MM.1S (cell line): ENCODE data around the gene PREX1.

Experiments
- DNase-seq: peaks from one replicate; pipeline ENCODE4 v3.0.0-alpha.2; 2015
- H2AFZ ChIP-seq: fragments of 300-600 bp; sonication (generic); 2 replicates; pipeline ENCODE4 v1.6.0; 2016; ENCODE audit warnings: antibody characterized with exemption, low read length
- H3F3A ChIP-seq: fragments of 300-600 bp; sonication (generic); 2 replicates; pipeline ENCODE4 v1.6.1; 2016; ENCODE audit warnings: mild to moderate bottlenecking, antibody characterized with exemption, low read length, moderate library complexity, mixed read lengths; ENCODE audit not compliant: insufficient read depth
- H3K27ac ChIP-seq: fragments of 300-600 bp; sonication (generic); 2 replicates; pipeline ENCODE4 v1.5.1; 2016; ENCODE audit warnings: mild to moderate bottlenecking, low read length
- H3K27me3 ChIP-seq: fragments of 300-600 bp; sonication (generic); replicated peaks from 2 replicates; pipeline ENCODE4 v1.6.0; 2016; ENCODE audit warnings: low read length; ENCODE audit not compliant: insufficient read depth
- H3K36me3 ChIP-seq: fragments of 300-600 bp; sonication (generic); replicated peaks from 2 replicates; pipeline ENCODE4 v1.6.1; 2016; ENCODE audit warnings: mild to moderate bottlenecking, low read length, mixed read lengths; ENCODE audit not compliant: insufficient read depth
- H3K4me1 ChIP-seq: fragments of 300-600 bp; sonication (generic); 2 replicates; pipeline ENCODE4 v1.6.1; 2016; ENCODE audit warnings: low read length, mixed read lengths
- H3K4me2 ChIP-seq: fragments of 300-600 bp; sonication (generic); 2 replicates; pipeline ENCODE4 v1.6.0; 2016; ENCODE audit warnings: low read depth, low read length
- H3K4me3 ChIP-seq: fragments of 300-600 bp; sonication (generic); 2 replicates; pipeline ENCODE4 v1.5.1; 2016; ENCODE audit warnings: low read length, mixed read lengths
- H3K79me2 ChIP-seq: fragments of 300-600 bp; sonication (generic); 2 replicates; pipeline ENCODE4 v1.6.1; 2016; ENCODE audit warnings: mixed run types, low read length, mixed read lengths
- H3K9ac ChIP-seq: fragments of 300-600 bp; sonication (generic); 2 replicates; pipeline ENCODE4 v1.6.1; 2016; ENCODE audit warnings: low read length, mixed read lengths
- H3K9me2 ChIP-seq: fragments of 300-600 bp; sonication (generic); replicated peaks from 2 replicates; pipeline ENCODE4 v1.6.1; 2016; ENCODE audit warnings: mild to moderate bottlenecking, low read length, mixed read lengths; ENCODE audit not compliant: insufficient read depth
- H3K9me3 ChIP-seq: fragments of 300-600 bp; sonication (generic); replicated peaks from 2 replicates; pipeline ENCODE4 v1.6.1; 2016; ENCODE audit warnings: mild to moderate bottlenecking, low read length, mixed read lengths; ENCODE audit not compliant: insufficient read depth
- H4K20me1 ChIP-seq: fragments of 300-600 bp; sonication (generic); 2 replicates; pipeline ENCODE4 v1.6.1; 2016; ENCODE audit warnings: mild to moderate bottlenecking, low read length, moderate library complexity, mixed read lengths; ENCODE audit not compliant: insufficient read depth
- CTCF ChIP-seq: fragments of 300-600 bp; sonication (generic); IDR thresholded peaks from 2 replicates; pipeline ENCODE4 v1.5.1; 2016; ENCODE audit warnings: antibody characterized with exemption, low read length, mixed read lengths
- EZH2 ChIP-seq: fragments of 300-600 bp; sonication (generic); optimal IDR thresholded peaks from 2 replicates; pipeline ENCODE3; 2017; ENCODE audit warnings: low read depth, mild to moderate bottlenecking, antibody characterized with exemption, low read length, mixed read lengths
- EZH2phosphoT487 ChIP-seq: fragments of 300-600 bp; sonication (generic); IDR thresholded peaks from 2 replicates; pipeline ENCODE4 v1.6.1; 2018; ENCODE audit warnings: antibody characterized with exemption, low read length

PREX1 gene

GRCh38 chr20:48750941-48751635 lies 76.7 kb downstream of the PREX1 start:
- H3K9me3 ChIP-seq, result no peaks in the 10 kb centered on the region
- H3K79me2 ChIP-seq, result no peaks in the 10 kb centered on the region
- no peaks in the 10 kb centered on the region for H3F3A ChIP-seq
- no peak overlapping the region for H3K27ac ChIP-seq
- H4K20me1 ChIP-seq, result no peaks in the 10 kb centered on the region
- TF ChIP-seq EZH2 (no peak), CTCF (no peak), EZH2phosphoT487 (no peak)
- H3K9ac ChIP-seq, result no peak overlapping the region
- no peak overlapping the region for H3K4me3 ChIP-seq
- H3K9me2 ChIP-seq, result no peaks in the 10 kb centered on the region
- H3K4me1 ChIP-seq, result no peaks in the 10 kb centered on the region
- DNase-seq, result no peak
- no peak overlapping the region for H2AFZ ChIP-seq
- H3K27me3 ChIP-seq, result no peaks in the 10 kb centered on the region
- H3K4me2 ChIP-seq, result no peak overlapping the region
- H3K36me3 ChIP-seq, result no peaks in the 10 kb centered on the region

GRCh38 chr20:48750376-48750775 lies 77.4 kb downstream of the PREX1 start:
- Histone ChIP-seq H4K20me1 (no peaks in the 10 kb centered on the region), H3K27me3 (no peaks in the 10 kb centered on the region), H3K9me3 (no peaks in the 10 kb centered on the region), H2AFZ (no peak overlapping the region), H3K4me3 (no peak overlapping the region), H3K9me2 (no peaks in the 10 kb centered on the region), H3K4me2 (no peak overlapping the region), H3F3A (no peaks in the 10 kb centered on the region), H3K27ac (no peak overlapping the region), H3K36me3 (no peaks in the 10 kb centered on the region), H3K79me2 (no peaks in the 10 kb centered on the region), H3K9ac (no peak overlapping the region), H3K4me1 (no peaks in the 10 kb centered on the region)
- TF ChIP-seq CTCF (no peak), EZH2phosphoT487 (no peak), EZH2 (no peak)
- DNase-seq, result no peak

GRCh38 chr20:48749437-48749836 lies 78.4 kb downstream of the PREX1 start:
- Histone ChIP-seq H3F3A (no peaks in the 10 kb centered on the region), H3K9ac (no peak overlapping the region), H3K9me2 (no peaks in the 10 kb centered on the region), H3K27ac (no peak overlapping the region), H3K36me3 (no peaks in the 10 kb centered on the region), H3K27me3 (no peaks in the 10 kb centered on the region), H3K4me1 (no peaks in the 10 kb centered on the region), H3K79me2 (no peaks in the 10 kb centered on the region), H2AFZ (no peak overlapping the region), H3K4me2 (no peak overlapping the region), H3K4me3 (no peak overlapping the region), H3K9me3 (no peaks in the 10 kb centered on the region), H4K20me1 (no peaks in the 10 kb centered on the region)
- no peak for DNase-seq
- TF ChIP-seq EZH2 (no peak), CTCF (no peak), EZH2phosphoT487 (no peak)
